Breast epithelium (tissue), 4 donors: ENCODE data around the gene RERE. TPM values are rescaled to one million over a fixed set of nuclear protein-coding genes. Genes with fewer than 3 reads are reported as not detected.
A peak's percentile ranks its signal among the peaks of the same experiment; 100 is the strongest.

Experiments
- DNase-seq, 2 donors: peaks; one replicate each; pipeline ENCODE4 v3.0.0-alpha.2; 2019; ENCODE audit warnings: low spot score in 2 of 2
- H3K27ac ChIP-seq, 2 donors: fragments of 200-600 bp; sonication (generic) in 1 of 2; one replicate each; pipeline ENCODE4 v1.5.1; 2016 to 2019; ENCODE audit warnings: mild to moderate bottlenecking in 1 of 2
- H3K27me3 ChIP-seq, 2 donors: fragments of 200-600 bp; sonication (generic) in 1 of 2; one replicate each; pipeline versions ENCODE4 v1.5.1 to v1.6.0; 2017 to 2019; ENCODE audit warnings: control low read depth in 1 of 2, mild to moderate bottlenecking in 1 of 2
- H3K36me3 ChIP-seq: fragments of 200-600 bp; one replicate; pipeline ENCODE4 v1.5.1; 2019
- H3K4me1 ChIP-seq, 2 donors: fragments of 200-600 bp; sonication (generic); one replicate each; pipeline ENCODE4 v1.5.1; 2016 to 2019; ENCODE audit warnings: control low read depth in 1 of 2
- H3K4me3 ChIP-seq, 3 donors: fragments of 200-600 bp; sonication (generic); 1 replicate in 2 of 3; 2 replicates in 1 of 3; pipeline ENCODE4 v1.5.1; 2016 to 2019; ENCODE audit warnings: mild to moderate bottlenecking in 3 of 3, moderate library complexity in 2 of 3
- H3K9me3 ChIP-seq, 2 donors: fragments of 200-600 bp; sonication (generic) in 1 of 2; one replicate each; pipeline ENCODE4 v1.5.1; 2016 to 2019; ENCODE audit warnings: control low read depth in 1 of 2
- CTCF ChIP-seq, 3 donors: fragments of 450-650 bp; IDR thresholded peaks; one replicate each; pipeline ENCODE4 v1.5.1; 2016 to 2017; ENCODE audit warnings: antibody characterized with exemption in 3 of 3, mild to moderate bottlenecking in 3 of 3, moderate library complexity in 3 of 3
- POLR2A ChIP-seq: fragments of 450-650 bp; IDR thresholded peaks from one replicate; pipeline ENCODE4 v1.6.1; 2016; ENCODE audit warnings: antibody characterized with exemption, mild to moderate bottlenecking, moderate library complexity
- POLR2AphosphoS5 ChIP-seq, 3 donors: sonication (generic); formaldehyde crosslinking; IDR thresholded peaks; one replicate each; pipeline ENCODE4 v1.6.1; 2017; ENCODE audit warnings: antibody characterized with exemption in 3 of 3
- intact Hi-C: fragments of 100-400 bp; cut with DNase I; formaldehyde crosslinking; loops from one replicate; pipeline ENCODE4 v1.15.1; 2023; ENCODE audit warnings: low total_unique reads
- total RNA-seq, 3 donors: library from RNA; depleted of rRNA; stranded (reverse); fragments of >200 nt; gene quantifications; one replicate each; pipeline ENCODE4 v1.1.0, GENCODE V29; 2016

The RERE gene
- 100 to 1,000 TPM in 2 of 3 donors, 10 to 100 TPM in 1; 65.8 to 166 (median 123) TPM for total RNA-seq

DNA sequence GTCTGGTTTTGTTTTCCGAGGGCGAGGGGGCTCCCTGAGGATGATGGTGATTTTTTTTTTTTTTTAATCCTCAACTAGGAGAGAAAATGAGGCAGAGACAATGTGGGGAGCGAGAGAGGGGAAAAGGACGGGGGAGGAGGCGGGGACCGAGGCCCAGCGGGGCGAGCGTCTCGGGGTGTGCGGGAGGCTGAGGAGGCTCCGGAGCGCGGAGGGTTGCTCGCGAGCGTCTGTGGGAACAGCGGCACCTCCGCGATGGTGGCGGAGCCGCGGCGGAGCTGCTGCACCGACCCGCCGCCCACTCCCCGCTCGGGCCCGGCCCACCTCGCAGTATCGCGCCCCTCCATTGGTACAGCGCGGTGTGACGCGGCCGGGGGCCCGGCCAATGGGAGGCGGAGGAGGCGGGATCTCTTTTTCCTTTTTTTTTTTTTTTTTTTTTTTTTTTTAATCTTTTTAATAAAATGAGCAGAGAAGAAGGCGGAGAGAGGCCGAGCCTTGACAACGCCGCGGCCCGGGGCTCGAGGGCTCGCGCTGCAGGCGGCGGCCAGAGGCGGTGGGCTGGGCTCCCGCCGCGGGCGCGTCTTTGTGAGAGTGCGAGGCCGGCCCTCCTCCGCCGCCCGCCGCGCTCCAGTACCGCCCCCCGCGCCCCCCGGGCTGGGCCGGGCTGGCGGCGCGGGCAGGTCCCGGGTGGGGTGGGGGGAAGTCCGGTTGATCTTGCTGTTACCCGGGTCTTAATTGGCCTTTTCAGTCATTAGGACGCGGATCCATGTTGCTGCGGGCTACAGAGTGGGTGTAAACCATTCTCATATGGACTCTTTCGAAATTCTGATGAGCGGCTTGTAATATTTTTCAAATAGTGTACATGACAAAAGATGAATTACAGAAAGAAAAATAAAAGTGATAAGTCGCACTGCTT is at the start of gene RERE:
TSS of gene RERE (minus strand) at position 229 of the 913 bp plus-strand sequence.
- H3K27ac ChIP-seq, result peak within 1 kb of the TSS; percentile 98
- peak within 1 kb of the TSS; percentile 70 to 90 (median 83) for H3K4me3 ChIP-seq
- H3K27me3 ChIP-seq, result no peaks in the 10 kb centered on the region
- peaks cover 0 to 10% of the 10 kb centered on the region in 2 donors for H3K4me1 ChIP-seq
- intact Hi-C loops, result no loop called here
- peak; percentile 93 for TF ChIP-seq POLR2A
- TF ChIP-seq CTCF (IDR thresholded peaks at IDR 0.05), result peak in 2 of 3 donors; percentile 24 to 34
- peak; percentile 81 to 97 (median 92) for TF ChIP-seq POLR2AphosphoS5 (IDR thresholded peaks at IDR 0.05)
- H3K36me3 ChIP-seq, result no peaks in the 10 kb centered on the region
- H3K9me3 ChIP-seq, result no peaks in the 10 kb centered on the region
- DNase-seq, result peak; percentile 94

- intact Hi-C loops, result no loop called here
- peaks cover 39% of the 10 kb centered on the region for H3K36me3 ChIP-seq
Measured at GRCh38 chr1:8866792-8867415, 49.5 kb upstream of the RERE start.

DNA sequence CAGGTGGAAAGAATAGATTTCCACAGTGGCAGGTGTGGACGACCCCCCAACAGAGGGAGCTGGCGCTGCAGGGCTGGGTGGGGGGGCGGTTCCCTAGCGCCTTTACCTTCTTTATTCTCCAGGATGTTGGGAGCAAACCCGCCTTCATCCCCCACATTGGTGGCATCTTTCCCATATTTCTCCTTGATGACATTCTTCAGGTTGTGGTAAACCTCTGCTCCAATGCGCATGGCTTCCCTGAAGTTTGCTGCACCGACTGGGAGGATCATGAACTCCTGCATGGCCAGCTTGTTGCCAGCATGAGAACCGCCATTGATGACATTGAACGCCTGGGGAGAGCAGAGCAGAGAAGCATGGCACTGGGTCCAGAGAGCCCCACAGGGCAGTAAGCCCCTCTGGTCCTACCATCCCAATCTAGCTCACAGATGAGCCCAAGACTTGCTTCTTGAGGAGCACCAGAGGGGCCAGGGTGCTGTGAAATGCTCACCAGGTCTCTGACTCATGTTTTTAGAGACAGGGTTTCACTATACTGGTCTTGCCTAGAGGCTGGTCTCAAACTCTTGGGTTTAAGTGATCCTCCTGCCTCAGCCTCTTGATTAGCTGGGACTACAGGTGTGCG is 48.8 kb upstream of the RERE start:
- intact Hi-C loops, result no loop called here

More at GRCh38 chr1:8866792-8867415, 49.5 kb upstream of the RERE start:
- H3K27me3 ChIP-seq, result no peaks in the 10 kb centered on the region
- DNase-seq, result no peak
- TF ChIP-seq POLR2AphosphoS5 (IDR thresholded peaks at IDR 0.05), result no peak
- TF ChIP-seq POLR2A, result no peak
- TF ChIP-seq CTCF (IDR thresholded peaks at IDR 0.05), result no peak
- no peak overlapping the region for H3K4me3 ChIP-seq
- peaks cover 0 to 7% of the 10 kb centered on the region in 2 donors for H3K4me1 ChIP-seq
- H3K27ac ChIP-seq, result no peak overlapping the region
- no peaks in the 10 kb centered on the region for H3K9me3 ChIP-seq

GRCh38 chr1:8864713-8865344 is 47.4 kb upstream of the RERE start:
- peak overlapping the region in 1 of 2 donors; percentile 7 for H3K27ac ChIP-seq
- intact Hi-C loops, result no loop called here
- H3K9me3 ChIP-seq, result no peaks in the 10 kb centered on the region
- peaks cover 36% of the 10 kb centered on the region for H3K36me3 ChIP-seq
- no peak overlapping the region for H3K4me3 ChIP-seq
- H3K27me3 ChIP-seq, result no peaks in the 10 kb centered on the region
- TF ChIP-seq POLR2AphosphoS5 (IDR thresholded peaks at IDR 0.05) (no peak), POLR2A (no peak), CTCF (IDR thresholded peaks at IDR 0.05) (no peak)
- no peak for DNase-seq
- H3K4me1 ChIP-seq, result no peaks in the 10 kb centered on the region

More for the DNA sequence above, 48.8 kb upstream of the RERE start:
- no peak overlapping the region for H3K4me3 ChIP-seq
- DNase-seq, result no peak
- no peak overlapping the region for H3K27ac ChIP-seq
- no peak for TF ChIP-seq POLR2AphosphoS5 (IDR thresholded peaks at IDR 0.05)
- no peak for TF ChIP-seq CTCF (IDR thresholded peaks at IDR 0.05)
- no peak for TF ChIP-seq POLR2A
- no peaks in the 10 kb centered on the region for H3K27me3 ChIP-seq
- peaks cover 36% of the 10 kb centered on the region for H3K36me3 ChIP-seq
- no peaks in the 10 kb centered on the region for H3K9me3 ChIP-seq
- H3K4me1 ChIP-seq, result peaks cover 0 to 1% of the 10 kb centered on the region in 2 donors
